Adrenal gland (tissue), 12 donors: ENCODE results near the gene MXRA8. TPM values are rescaled to one million over a fixed set of nuclear protein-coding genes. Genes with fewer than 3 reads are reported as not detected.
A peak's percentile ranks its signal among the peaks of the same experiment; 100 is the strongest.

Experiments used
- DNase-seq, 7 donors: peaks; one replicate each; pipeline ENCODE4 v3.0.0-alpha.2; 2019 to 2020
- H3K27ac ChIP-seq, 5 donors: fragments of 200-600 bp; sonication (generic) in 4 of 5; 1 replicate in 3 of 5; 2 replicates in 2 of 5; pipeline versions ENCODE4 v1.5.1 to v1.8.0; 2016 to 2020; ENCODE audit warnings: mild to moderate bottlenecking in 1 of 5
- H3K27me3 ChIP-seq: fragments of 200-600 bp; 2 replicates; pipeline ENCODE4 v1.8.0; 2021
- H3K36me3 ChIP-seq, 2 donors: fragments of 200-600 bp; replicated peaks in 1 of 2; 1 replicate in 1 of 2; 2 replicates in 1 of 2; pipeline versions ENCODE4 v1.5.1 to v1.8.0; 2018 to 2022
- H3K4me1 ChIP-seq, 2 donors: fragments of 200-600 bp; replicated peaks in 1 of 2; 1 replicate in 1 of 2; 2 replicates in 1 of 2; pipeline versions ENCODE4 v1.5.1 to v1.8.0; 2018 to 2021
- H3K4me3 ChIP-seq, 4 donors: fragments of 200-600 bp; sonication (generic) in 3 of 4; one replicate each; pipeline ENCODE4 v1.5.1; 2016 to 2018
- H3K9me3 ChIP-seq, 3 donors: fragments of 200-600 bp; sonication (generic) in 1 of 3; replicated peaks in 1 of 3; 1 replicate in 2 of 3; 2 replicates in 1 of 3; pipeline versions ENCODE4 v1.5.1 to v1.8.0; 2016 to 2021
- CTCF ChIP-seq, 6 experiments: fragments of 450-650 bp in 4 of 6; fragments of 200-600 bp in 2 of 6; sonication (generic) in 1 of 6; IDR thresholded peaks; 1 replicate in 5 of 6; 2 replicates in 1 of 6; pipeline versions ENCODE4 v1.5.1 to v1.8.0; 2016 to 2021; ENCODE audit warnings: antibody characterized with exemption in 6 of 6, mild to moderate bottlenecking in 2 of 6, moderate library complexity in 1 of 6
- POLR2A ChIP-seq, 2 donors: fragments of 450-650 bp; IDR thresholded peaks; one replicate each; pipeline ENCODE4 v1.6.1; 2017; ENCODE audit warnings: antibody characterized with exemption in 2 of 2, mild to moderate bottlenecking in 2 of 2, moderate library complexity in 1 of 2
- WGBS, 4 donors: extraction: QIAGEN DNeasy Blood & Tissue Kit in 2 of 4; methylation state at CpG; one replicate each; pipeline versions ENCODE4 v1.1.5 to v1.1.7; 2013 to 2017; 5-methylcytosine and 5-hydroxymethylcytosine counted together
- intact Hi-C, 2 donors: fragments of 100-400 bp; cut with DNase I; formaldehyde crosslinking; loops; one replicate each; pipeline versions ENCODE4 v1.14.1 to v1.15.0; 2022 to 2023
- polyA plus RNA-seq, 3 donors: library from polyadenylated mRNA; stranded (reverse); fragments of 200-250 nt in 2 of 3; fragments of 350-450 nt in 1 of 3; fragmentation: Illumina TruSeq in 1 of 3; extraction: RNeasy Lipid Tissue Mini Kit (QIAGEN cat#74804) in 1 of 3; gene quantifications; one replicate each; pipeline ENCODE4 v1.2.3, GENCODE V29; 2013 to 2014
- total RNA-seq, 9 donors: library from RNA; depleted of rRNA in 4 of 9; stranded (reverse); fragments of >200 nt in 4 of 9; fragments of 120-200 nt in 1 of 9; fragmentation: NEBNext Ultra II Directional in 1 of 9; extraction: Animal tissue kit (Norgen Biotek cat#: 25700) in 1 of 9; gene quantifications; one replicate each; pipeline versions ENCODE4 v1.1.0 to v1.2.4, GENCODE V29; 2013 to 2023
- donor health status: healthy with polysubstance abuse.
- donor health status: Bipolar disorder and iron deficiency.
- donor health status: DM: yes; HTN: yes; CAD: no.
- donor health status: DM: no; HTN: no; CAD: no.
- donor health status: DM: no; HTN: no; CAD: no.
- donor health status: DM: yes; HTN: yes; CAD: no.

Gene MXRA8
- total and polyA plus RNA-seq, 12 donors, result 8.4 to 104 (median 46.6) TPM

DNA sequence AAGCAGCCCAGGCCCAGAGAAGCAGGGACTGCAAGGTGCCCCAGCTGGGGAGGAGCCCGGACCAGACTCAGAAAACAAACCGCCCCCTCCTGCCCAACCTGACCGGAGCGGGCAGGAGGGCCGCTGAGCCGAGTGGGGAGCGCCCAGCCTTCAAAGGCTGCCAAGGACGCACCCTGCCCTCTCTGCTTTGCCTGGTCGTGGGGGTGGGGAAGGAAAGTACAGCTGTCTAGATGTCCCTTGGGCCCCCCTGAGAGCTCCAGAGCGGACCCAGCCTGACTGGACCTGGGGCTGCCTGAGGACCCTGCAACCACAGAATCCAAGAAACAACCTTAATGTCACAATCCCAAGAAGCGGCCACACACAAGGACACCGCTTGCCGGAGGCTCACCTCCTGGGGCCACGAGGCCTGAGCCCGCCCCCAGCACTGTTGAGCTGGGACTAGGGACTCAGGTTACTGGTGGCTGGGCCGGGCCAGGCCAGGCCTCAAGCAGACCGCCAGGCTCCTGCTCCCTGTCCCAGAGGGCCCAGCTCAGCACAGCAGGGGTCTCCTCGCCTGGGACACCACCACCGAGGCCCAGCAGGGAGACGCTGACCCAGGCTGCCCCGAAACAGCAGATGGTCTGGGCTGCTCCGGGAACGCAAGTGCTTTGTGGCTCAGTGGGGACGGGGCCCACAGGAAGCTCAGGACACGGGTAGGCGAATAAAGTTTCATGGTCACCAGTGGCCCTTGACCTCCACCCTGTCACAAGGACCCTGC, 10.5 kb downstream of the MXRA8 start:
- WGBS, 4 donors, result 23 to 32% (median 28%) methylated on average over 10 to 26 of the region's 26 CpGs
- DNase-seq, result peak in 6 of 7 donors; percentile 69 to 80 (median 76)
- Histone ChIP-seq H3K4me1 (peaks cover 42 to 43% of the 10 kb centered on the region in 2 donors), H3K27ac (peak overlapping the region; percentile 60 to 95 (median 75)), H3K4me3 (peak overlapping the region in 3 of 4 donors; percentile 47 to 98 (median 50)), H3K36me3 (no peaks in the 10 kb centered on the region), H3K27me3 (no peaks in the 10 kb centered on the region), H3K9me3 (no peaks in the 10 kb centered on the region)
- TF ChIP-seq POLR2A (IDR thresholded peaks at IDR 0.05), result peak in 1 of 2 donors; percentile 76
- no peak for TF ChIP-seq CTCF (IDR thresholded peaks at IDR 0.05)
- intact Hi-C loops, result no loop called here

DNA sequence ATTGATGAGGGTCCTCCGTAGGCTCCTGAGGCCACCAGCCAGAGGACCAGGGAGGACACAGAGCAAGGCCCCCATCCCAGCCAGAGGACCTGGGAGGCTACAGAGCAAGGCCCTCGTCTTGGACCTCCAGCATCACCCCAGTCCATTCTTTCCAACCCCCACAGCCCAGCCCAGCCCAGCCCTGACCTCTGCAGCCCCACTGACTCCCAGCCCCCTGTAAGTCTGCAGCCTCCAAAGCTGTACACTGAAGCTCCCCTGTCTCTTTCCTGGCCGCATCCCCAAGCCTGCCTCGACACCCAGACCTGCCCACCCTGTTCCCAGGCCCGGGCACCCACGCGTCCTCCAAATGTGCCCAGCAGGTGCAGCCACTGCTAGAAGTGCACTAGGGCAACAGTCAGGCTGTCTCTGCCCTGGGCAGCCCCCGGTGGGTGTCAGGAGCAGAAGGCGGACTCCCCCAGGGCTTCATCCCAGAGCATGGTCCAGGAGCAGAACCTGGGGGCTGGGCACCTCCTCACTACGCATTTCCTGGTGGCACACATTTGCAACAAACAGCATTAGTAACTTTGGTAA, 11.2 kb downstream of the MXRA8 start:
- no peaks in the 10 kb centered on the region for H3K27me3 ChIP-seq
- peak overlapping the region; percentile 60 to 95 (median 75) for H3K27ac ChIP-seq
- WGBS, 4 donors, result 60 to 77% (median 61%) methylated on average over 5 to 10 of the region's 10 CpGs
- DNase-seq, result no peak
- intact Hi-C loops, result no loop called here
- H3K4me3 ChIP-seq, result peak overlapping the region in 1 of 4 donors; percentile 98
- no peaks in the 10 kb centered on the region for H3K36me3 ChIP-seq
- TF ChIP-seq POLR2A (IDR thresholded peaks at IDR 0.05), result no peak
- no peak for TF ChIP-seq CTCF (IDR thresholded peaks at IDR 0.05)
- peaks cover 42 to 43% of the 10 kb centered on the region in 2 donors for H3K4me1 ChIP-seq
- H3K9me3 ChIP-seq, result no peaks in the 10 kb centered on the region

DNA sequence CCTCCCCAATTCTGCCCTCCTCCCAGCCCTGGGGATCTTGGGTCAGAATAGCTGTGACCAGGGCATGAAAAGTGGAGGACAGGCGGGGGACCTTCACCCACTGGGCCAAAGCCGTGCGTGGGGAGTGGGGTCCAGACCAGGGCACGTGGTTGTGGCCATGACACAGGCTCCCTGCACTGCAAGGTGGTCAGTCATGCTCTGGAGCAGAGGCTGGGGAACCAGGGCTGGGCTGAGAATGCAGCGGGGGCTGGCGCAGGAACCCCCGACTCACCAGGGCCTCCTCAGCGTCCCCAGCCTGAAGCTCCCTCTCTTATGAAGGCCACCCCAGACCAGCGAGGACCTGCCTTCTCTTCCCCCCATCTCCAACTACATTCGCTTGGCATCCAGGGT, 11.9 kb downstream of the MXRA8 start:
- peaks cover 38 to 43% of the 10 kb centered on the region in 2 donors for H3K4me1 ChIP-seq
- intact Hi-C loops, result no loop called here
- DNase-seq, result no peak
- TF ChIP-seq CTCF (IDR thresholded peaks at IDR 0.05) (no peak), POLR2A (IDR thresholded peaks at IDR 0.05) (no peak)
- H3K36me3 ChIP-seq, result no peaks in the 10 kb centered on the region
- H3K27ac ChIP-seq, result peak overlapping the region in 3 of 5 donors; percentile 72 to 95 (median 85)
- no peaks in the 10 kb centered on the region for H3K27me3 ChIP-seq
- peak overlapping the region in 1 of 4 donors; percentile 98 for H3K4me3 ChIP-seq
- H3K9me3 ChIP-seq, result no peaks in the 10 kb centered on the region
- 56 to 67% (median 62%) methylated on average over 3 to 10 of the region's 10 CpGs; no CpG with 5 or more reads in 1 of the 4 donors for WGBS, 4 donors

DNA sequence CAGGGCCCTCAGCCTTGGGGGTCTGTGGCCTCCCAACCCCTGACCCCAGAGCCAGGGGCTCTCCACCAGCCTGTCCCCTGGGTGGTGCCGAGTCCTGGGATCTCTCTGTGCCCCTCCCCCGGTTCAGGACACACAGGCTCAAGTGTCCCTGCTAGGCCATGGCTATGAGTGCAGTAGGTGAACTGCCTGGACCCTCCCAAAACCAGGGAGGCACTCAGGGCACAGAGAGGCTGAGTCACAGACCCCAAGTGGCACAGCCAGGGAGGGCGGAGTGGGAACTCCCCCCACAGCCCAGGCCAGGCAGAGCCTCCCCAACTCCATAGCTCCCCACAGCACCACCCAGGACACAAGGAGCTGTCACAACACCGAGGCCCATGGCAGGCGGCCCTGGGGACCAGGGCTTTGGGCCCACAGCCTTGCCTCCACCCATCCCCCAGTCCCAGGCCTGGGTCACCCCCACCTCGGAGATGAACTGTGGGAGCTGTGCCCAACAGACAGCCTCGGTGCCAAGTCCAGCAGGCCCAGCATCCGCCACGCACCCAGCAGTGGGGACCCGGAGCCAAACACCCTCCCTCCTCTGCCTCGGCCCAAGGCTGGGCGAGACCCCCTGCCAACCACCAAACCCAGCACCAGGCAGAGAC, 12.4 kb downstream of the MXRA8 start:
- WGBS, 4 donors, result 35 to 60% (median 50%) methylated on average over 4 to 12 of the region's 12 CpGs; no CpG with 5 or more reads in 1 of the 4 donors
- Histone ChIP-seq H3K27me3 (no peaks in the 10 kb centered on the region), H3K9me3 (no peaks in the 10 kb centered on the region), H3K27ac (peak overlapping the region in 3 of 5 donors; percentile 72 to 95 (median 85)), H3K4me1 (peaks cover 36 to 43% of the 10 kb centered on the region in 2 donors), H3K36me3 (no peaks in the 10 kb centered on the region), H3K4me3 (peak overlapping the region in 1 of 4 donors; percentile 98)
- TF ChIP-seq CTCF (IDR thresholded peaks at IDR 0.05) (no peak), POLR2A (IDR thresholded peaks at IDR 0.05) (no peak)
- intact Hi-C loops, result no loop called here
- DNase-seq, result peak in 3 of 7 donors; percentile 63 to 70 (median 68)
